H1 (cell line): ENCODE measurements around the gene PDE9A. TPM values are rescaled to one million over a fixed set of nuclear protein-coding genes. Genes with fewer than 3 reads are reported as not detected.

Experiments
- CREB1 ChIP-seq: IDR thresholded peaks from 2 replicates; pipeline ENCODE4 v1.6.1; 2012; ENCODE audit warnings: inconsistent platforms
- HDAC2 ChIP-seq, 2 experiments: fragments of 300-600 bp in 1 of 2; sonication (generic) in 1 of 2; IDR thresholded peaks; 2 replicates each; pipeline ENCODE4 v1.6.1; 2011 to 2012; ENCODE audit warnings: low read depth in 2 of 2, low read length in 2 of 2, mild to moderate bottlenecking in 2 of 2, moderate library complexity in 2 of 2, borderline replicate concordance in 1 of 2, inconsistent platforms in 1 of 2
- ZNF274 ChIP-seq: IDR thresholded peaks from 2 replicates; pipeline ENCODE4 v1.7.0; 2012; ENCODE audit warnings: low read length, borderline replicate concordance; ENCODE audit errors: extremely low read depth
- polyA plus RNA-seq, 7 experiments: library from polyadenylated mRNA; depleted of rRNA in 3 of 7; stranded (reverse) in 5 of 7; unstranded in 2 of 7; fragments of >200 nt in 5 of 7; fragments of 200-250 nt in 2 of 7; gene quantifications; 1 replicate in 5 of 7; 2 replicates in 1 of 7; 4 replicates in 1 of 7; pipeline versions ENCODE4 v1.2.1 to v1.2.3, GENCODE V29; 2011 to 2013; ENCODE audit warnings: missing spikeins in 2 of 7, mixed read lengths in 2 of 7
- total RNA-seq: library from RNA; stranded (reverse); fragmentation: NEBNext Ultra II Directional; extraction: Animal tissue kit (Norgen Biotek cat#: 25700); gene quantifications from 2 replicates; pipeline ENCODE4 v1.2.1, GENCODE V29; 2021
- TF ChIP-seq, protein P1 (sequence below), 3 experiments: IDR thresholded peaks; 1 replicate in 2 of 3; 2 replicates in 1 of 3; pipeline versions ENCODE4 v1.5.1 to v1.6.1; 2011; ENCODE audit warnings: low read length in 3 of 3, mild to moderate bottlenecking in 3 of 3, inconsistent platforms in 2 of 3, low read depth in 1 of 3, moderate library complexity in 1 of 3; ENCODE audit not compliant: insufficient read depth in 1 of 3; ENCODE audit errors: control extremely low read depth in 1 of 3
- TF ChIP-seq, protein P2 (sequence below): IDR thresholded peaks from 2 replicates; pipeline ENCODE4 v1.6.1; 2012; ENCODE audit warnings: inconsistent platforms

The PDE9A gene
- total and polyA plus RNA-seq, 2 of the 8 experiments (the other 6 are each of a cell fraction or from before 2014, with no cell fraction given): 39.2 to 45.9 TPM

DNA sequence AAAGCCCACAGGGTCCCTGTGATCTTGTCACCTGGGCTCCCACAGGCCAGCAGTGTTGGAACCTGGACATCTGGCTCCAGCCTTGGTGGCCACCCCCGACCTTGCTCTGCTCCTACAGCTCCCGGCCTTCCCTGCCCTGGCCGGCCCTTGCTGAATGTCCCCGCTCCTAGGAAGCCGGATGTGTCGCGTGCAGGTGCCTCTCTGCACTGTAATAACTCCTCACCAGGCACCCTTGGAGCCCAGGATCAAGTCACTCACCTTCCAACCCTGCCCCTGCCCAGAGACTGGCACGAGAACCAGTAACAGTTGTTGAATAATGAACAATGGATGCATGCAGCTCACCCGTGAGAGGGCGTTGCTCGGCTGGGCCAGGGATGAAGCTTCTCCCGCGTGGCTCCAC, 12.1 kb downstream of the PDE9A start (continued):
- TF ChIP-seq, protein P1, sequence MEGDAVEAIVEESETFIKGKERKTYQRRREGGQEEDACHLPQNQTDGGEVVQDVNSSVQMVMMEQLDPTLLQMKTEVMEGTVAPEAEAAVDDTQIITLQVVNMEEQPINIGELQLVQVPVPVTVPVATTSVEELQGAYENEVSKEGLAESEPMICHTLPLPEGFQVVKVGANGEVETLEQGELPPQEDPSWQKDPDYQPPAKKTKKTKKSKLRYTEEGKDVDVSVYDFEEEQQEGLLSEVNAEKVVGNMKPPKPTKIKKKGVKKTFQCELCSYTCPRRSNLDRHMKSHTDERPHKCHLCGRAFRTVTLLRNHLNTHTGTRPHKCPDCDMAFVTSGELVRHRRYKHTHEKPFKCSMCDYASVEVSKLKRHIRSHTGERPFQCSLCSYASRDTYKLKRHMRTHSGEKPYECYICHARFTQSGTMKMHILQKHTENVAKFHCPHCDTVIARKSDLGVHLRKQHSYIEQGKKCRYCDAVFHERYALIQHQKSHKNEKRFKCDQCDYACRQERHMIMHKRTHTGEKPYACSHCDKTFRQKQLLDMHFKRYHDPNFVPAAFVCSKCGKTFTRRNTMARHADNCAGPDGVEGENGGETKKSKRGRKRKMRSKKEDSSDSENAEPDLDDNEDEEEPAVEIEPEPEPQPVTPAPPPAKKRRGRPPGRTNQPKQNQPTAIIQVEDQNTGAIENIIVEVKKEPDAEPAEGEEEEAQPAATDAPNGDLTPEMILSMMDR (IDR thresholded peaks at IDR 0.05; ENCODE audit: control extremely low read depth in 1 of 3, insufficient read depth in 1 of 3, low read depth in 1 of 3, low read length in 3 of 3): no peak
- TF ChIP-seq, protein P2, sequence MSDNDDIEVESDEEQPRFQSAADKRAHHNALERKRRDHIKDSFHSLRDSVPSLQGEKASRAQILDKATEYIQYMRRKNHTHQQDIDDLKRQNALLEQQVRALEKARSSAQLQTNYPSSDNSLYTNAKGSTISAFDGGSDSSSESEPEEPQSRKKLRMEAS: no peak
- no peak for TF ChIP-seq CREB1
- TF ChIP-seq ZNF274: no peak
- no peak for TF ChIP-seq HDAC2 (IDR thresholded peaks at IDR 0.05; ENCODE audit: borderline replicate concordance in 1 of 2, low read depth in 2 of 2, low read length in 2 of 2)
- TF ChIP-seq, all 59 proteins: peak for 0
